Panc1 (cell line): ENCODE data around the gene FECH.

Experiments
- CTCF ChIP-seq: fragments of 450-650 bp; IDR thresholded peaks from 2 replicates; pipeline ENCODE4 v1.5.1; 2017; ENCODE audit warnings: mild to moderate bottlenecking
- POLR2AphosphoS5 ChIP-seq: IDR thresholded peaks from 2 replicates; pipeline ENCODE4 v1.6.1; 2012; ENCODE audit warnings: mild to moderate bottlenecking, low read depth, low read length, moderate library complexity
- REST ChIP-seq, 2 experiments: IDR thresholded peaks; 2 replicates each; pipeline ENCODE4 v1.6.1; 2011 to 2012; ENCODE audit warnings: low read depth in 2 of 2, control low read depth in 1 of 2, low read length in 1 of 2, mild to moderate bottlenecking in 1 of 2, moderate library complexity in 1 of 2; ENCODE audit not compliant: insufficient read depth in 1 of 2
- SIN3A ChIP-seq: IDR thresholded peaks from 2 replicates; pipeline ENCODE4 v1.6.1; 2012; ENCODE audit warnings: low read depth, mild to moderate bottlenecking, low read length, moderate library complexity, borderline replicate concordance; ENCODE audit not compliant: insufficient read depth

- TF ChIP-seq POLR2AphosphoS5 (no peak), CTCF (no peak), SIN3A (no peak), REST (IDR thresholded peaks at IDR 0.05; ENCODE audit: insufficient read depth in 1 of 2, low read depth in 2 of 2, low read length in 1 of 2) (no peak)
These were observed 46.8 kb downstream of the FECH start for GRCh38 chr18:57539702-57540101.
